Choroid plexus epithelial cell (primary cell): ENCODE measurements around the gene NFATC1.

Source experiments
- DNase-seq: peaks from one replicate; pipeline ENCODE4 v3.0.0-alpha.2; 2010; ENCODE audit warnings: low read depth
- H3K4me3 ChIP-seq: 2 replicates; pipeline ENCODE4 v1.5.1; 2011; ENCODE audit warnings: low read depth, mild to moderate bottlenecking, control low read depth, low read length, moderate library complexity
- CTCF ChIP-seq: conservative IDR thresholded peaks from 2 replicates; pipeline ENCODE4 v1.5.1; 2011; ENCODE audit warnings: low read depth, mild to moderate bottlenecking, control low read depth, inconsistent platforms, low read length, moderate library complexity

The NFATC1 gene

GRCh38 chr18:79534356-79534755 lies 138.6 kb downstream of the NFATC1 start:
- no peak overlapping the region for H3K4me3 ChIP-seq

GRCh38 chr18:79537758-79538157 lies 142.0 kb downstream of the NFATC1 start:
- no peak overlapping the region for H3K4me3 ChIP-seq
- DNase-seq: no peak
- no peak for TF ChIP-seq CTCF

More at GRCh38 chr18:79534356-79534755, 138.6 kb downstream of the NFATC1 start:
- no peak for TF ChIP-seq CTCF
- DNase-seq: no peak

- H3K4me3 ChIP-seq: no peak overlapping the region
- DNase-seq: no peak
- TF ChIP-seq CTCF: no peak
Measured at GRCh38 chr18:79538635-79539034, 142.9 kb downstream of the NFATC1 start.

- no peak for TF ChIP-seq CTCF
- no peak overlapping the region for H3K4me3 ChIP-seq
- DNase-seq: no peak
Measured at GRCh38 chr18:79540161-79540903, 144.6 kb downstream of the NFATC1 start.

GRCh38 chr18:79540904-79541282 lies 145.2 kb downstream of the NFATC1 start:
- TF ChIP-seq CTCF: no peak
- no peak overlapping the region for H3K4me3 ChIP-seq
- no peak for DNase-seq

GRCh38 chr18:79542213-79542612 lies 146.5 kb downstream of the NFATC1 start:
- no peak for TF ChIP-seq CTCF
- DNase-seq: no peak
- H3K4me3 ChIP-seq: no peak overlapping the region
